HG03378 (cell line): ENCODE results near the gene CD200R1L.

Experiments used
- ATAC-seq: cut with Tn5 transposase; IDR thresholded peaks from one replicate; pipeline ENCODE4 v1.9.1; 2021; ENCODE audit warnings: mild to moderate bottlenecking, moderate library complexity; ENCODE audit not compliant: unreplicated experiment

CD200R1L gene

DNA sequence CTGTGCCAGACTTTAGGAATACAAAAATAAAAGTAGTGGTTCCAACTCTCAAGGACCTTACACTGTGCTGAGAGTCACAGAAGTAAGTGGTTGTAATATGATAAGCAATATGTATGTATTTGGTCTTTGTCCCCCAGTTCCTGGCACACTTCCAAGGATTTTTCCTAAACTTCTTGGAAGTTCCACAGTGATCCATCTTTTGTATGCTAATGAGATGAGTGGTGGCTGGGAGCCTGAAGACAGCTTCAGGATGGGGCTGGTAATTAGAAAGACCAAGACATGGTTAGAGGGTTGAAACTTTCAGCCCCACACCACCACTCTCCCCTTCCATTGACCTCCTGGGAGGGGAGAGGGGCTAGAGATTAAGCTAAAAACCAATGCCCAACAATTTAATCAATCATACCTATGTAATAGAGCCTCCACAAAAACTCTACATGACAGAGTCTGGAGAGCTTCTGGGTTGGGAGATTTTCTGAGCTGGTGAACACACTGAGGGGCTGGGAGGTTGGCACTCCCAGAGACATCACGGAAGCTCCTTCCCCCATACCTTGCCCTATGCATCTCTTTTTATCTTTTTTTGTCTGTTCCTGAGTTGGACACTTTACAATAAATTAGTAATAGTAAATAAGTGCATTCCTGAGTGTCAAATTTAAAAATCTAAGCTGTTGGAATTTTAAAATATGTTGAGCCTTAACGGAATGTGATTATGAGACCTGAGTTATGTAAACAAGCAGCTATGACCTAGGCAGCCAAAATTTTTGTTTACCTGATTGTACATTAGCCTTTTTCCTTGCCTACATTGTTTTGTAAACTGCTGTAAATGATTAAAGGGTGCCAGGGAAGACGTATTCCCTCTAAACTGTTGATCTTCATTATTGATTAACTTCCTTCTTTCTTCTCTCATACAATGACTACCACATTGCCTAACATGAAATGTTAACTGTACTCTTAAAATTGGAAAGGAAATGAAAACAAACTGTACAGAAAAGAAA, 24.3 kb downstream of the CD200R1L start:
- ATAC-seq, result no peak

DNA sequence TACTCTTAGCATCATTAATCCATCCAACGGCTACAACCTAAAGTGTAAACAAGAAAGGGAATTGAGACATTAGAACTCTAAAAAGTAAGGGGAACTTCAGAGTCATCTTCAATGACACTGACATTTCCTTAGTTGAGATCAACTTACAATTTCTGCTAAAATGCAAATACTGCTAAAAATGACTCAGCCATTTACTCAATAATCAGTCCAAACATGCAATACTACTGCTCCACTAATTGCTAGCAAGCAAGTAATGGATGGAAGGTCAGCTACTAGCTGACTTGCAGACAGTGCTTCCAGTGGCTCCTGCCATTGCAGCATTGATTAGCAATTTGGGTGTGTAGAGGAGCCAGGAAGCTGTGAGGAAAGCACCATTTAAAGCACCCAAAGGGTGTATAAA, 28.4 kb downstream of the CD200R1L start:
- no peak for ATAC-seq

DNA sequence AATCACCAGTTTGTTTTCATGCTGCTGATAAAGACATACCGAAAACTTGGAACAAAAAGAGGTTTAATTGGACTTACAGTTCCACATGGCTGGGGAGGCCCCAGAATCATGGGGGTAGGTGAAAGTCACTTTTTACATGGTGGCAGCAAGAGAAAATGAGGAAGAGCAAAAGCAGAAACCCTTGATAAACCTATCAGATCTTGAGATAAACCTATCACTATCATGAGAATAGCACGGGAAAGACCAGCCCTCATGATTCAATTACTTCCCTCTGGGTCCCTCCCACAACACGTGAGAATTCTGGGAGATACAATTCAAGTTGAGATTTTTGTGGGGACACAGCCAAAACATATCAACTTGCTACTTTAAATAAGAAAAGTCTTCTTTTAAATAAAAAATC, 28.9 kb downstream of the CD200R1L start:
- no peak for ATAC-seq

DNA sequence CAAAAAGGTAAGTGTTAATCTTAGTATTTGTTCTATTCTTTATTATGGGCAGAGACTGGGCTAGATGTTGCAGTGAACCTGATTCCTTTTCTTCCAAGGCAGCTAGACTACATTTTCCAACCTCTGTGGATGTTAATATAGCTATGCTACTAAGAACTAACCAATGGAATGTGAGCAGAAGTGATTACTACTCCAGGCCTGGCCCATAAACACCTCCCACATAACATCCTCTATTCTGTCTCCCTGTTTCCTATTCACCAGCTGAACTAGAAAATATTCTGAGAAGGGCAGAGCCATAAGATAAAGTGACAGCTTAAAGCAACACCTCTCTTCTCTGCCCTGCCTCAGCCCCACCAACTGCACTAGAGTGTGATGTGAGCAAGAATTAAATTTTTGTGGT, 29.4 kb downstream of the CD200R1L start:
- no peak for ATAC-seq

DNA sequence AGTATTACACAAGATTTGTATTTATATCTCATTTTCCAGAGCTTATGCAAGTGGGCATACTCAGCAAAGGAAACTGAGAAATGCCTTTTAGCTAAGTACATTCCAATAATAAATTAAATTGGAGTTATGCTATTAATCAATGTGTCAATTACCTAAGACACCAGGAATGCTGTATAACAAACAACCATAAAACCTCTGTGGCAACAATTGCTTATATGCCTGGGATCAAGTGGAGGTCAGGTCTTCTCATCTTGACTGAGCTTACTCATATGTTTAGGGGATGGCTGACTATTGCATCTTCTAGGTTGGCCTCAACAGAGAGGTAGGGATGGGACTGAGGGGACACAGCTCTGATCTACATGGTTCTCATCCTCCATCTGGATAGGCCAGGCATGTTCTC, 30.7 kb downstream of the CD200R1L start:
- no peak for ATAC-seq

DNA sequence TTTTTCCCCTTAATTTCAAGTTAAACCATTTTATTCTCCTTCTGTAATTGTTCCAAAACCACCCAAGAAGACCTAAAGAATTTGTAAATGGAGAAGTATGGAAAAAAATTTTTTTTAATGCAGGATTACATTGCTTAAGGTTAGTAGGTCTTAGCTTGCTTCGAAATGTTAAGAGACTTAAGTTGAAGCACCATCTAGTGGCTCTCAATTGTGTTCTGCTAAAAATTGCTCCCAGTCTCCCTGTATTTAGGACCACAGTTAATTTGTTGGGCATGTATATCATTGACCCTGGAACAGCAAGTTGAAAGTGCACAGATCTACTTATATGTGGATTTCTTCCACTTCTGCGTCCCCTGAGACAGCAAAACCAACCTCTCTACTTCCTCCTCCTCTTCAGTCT, 32.4 kb downstream of the CD200R1L start:
- ATAC-seq, result no peak

DNA sequence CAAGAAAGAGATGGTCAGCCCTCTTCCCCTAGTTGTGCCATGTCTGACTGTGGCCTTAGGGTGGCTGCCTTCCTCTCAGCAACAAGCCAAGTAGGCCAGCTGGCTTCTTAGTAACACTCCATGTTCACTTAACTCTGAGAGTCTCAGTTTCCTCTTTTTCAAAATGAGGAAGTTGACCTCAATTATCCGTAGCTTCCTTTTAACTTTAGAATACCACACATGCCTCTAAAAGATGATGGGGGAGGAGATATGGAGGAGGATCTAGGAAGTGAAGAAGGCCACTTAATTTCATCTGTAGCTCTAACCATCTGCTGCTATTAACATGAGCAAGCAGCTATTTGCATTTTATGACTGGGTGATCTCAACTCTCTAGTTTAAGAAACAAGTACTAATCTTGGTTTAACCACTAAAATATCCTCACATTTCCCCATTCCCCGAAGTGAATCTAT, 32.9 kb downstream of the CD200R1L start:
- ATAC-seq, result peak; percentile 58

DNA sequence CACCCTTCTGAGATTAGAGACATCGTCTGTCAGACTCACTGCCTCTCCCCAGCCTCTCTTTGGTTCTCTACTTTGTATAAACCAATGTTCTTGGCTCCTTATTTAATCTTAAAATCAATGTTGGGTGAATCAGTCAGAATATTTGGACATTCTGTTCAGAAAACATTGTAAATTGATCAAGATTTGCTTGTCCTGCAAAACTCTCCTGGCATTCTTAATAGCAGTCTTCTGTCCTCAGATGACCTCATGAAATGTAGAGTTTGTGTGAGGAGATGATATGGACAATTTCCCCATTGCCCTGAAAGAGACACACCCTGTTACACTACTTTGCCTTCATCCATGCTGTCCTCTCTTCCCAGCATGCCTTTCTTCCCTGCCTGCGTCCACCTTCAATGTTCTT, 33.6 kb downstream of the CD200R1L start:
- no peak for ATAC-seq

DNA sequence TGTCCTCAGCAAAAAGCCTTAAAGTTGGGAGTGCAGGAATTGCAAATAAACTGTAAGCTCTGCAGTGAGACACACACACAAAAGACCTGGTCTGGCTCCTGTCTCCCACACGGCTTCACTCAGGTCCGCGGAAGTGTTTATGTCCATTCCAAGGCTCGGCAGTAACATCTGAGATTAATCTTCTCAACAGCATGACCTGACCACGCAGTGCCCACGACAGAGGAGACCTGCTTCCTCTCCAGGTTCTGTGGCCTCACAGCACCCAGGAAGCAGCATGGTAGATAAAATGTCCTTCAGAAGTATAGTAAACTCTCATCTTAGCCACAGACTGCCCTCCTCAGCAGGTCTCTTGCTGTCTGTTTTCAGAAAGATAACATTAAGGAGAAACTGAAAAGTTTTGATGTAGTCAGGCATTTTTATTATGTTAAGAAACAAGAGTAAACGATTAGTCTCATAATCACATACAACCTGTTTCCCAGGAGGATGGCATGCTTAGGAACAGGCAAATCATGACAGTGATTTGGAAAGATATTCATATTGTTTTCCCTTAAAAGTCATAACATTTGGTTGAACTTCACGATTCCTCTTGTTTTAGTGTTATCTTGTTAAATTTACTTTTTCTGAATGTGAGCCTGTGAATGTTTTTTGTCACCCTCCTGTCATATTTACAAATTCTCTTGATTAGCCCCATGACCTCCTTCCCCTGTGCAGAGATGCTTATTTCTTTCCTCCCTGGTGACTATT, 34.6 kb downstream of the CD200R1L start:
- no peak for ATAC-seq

DNA sequence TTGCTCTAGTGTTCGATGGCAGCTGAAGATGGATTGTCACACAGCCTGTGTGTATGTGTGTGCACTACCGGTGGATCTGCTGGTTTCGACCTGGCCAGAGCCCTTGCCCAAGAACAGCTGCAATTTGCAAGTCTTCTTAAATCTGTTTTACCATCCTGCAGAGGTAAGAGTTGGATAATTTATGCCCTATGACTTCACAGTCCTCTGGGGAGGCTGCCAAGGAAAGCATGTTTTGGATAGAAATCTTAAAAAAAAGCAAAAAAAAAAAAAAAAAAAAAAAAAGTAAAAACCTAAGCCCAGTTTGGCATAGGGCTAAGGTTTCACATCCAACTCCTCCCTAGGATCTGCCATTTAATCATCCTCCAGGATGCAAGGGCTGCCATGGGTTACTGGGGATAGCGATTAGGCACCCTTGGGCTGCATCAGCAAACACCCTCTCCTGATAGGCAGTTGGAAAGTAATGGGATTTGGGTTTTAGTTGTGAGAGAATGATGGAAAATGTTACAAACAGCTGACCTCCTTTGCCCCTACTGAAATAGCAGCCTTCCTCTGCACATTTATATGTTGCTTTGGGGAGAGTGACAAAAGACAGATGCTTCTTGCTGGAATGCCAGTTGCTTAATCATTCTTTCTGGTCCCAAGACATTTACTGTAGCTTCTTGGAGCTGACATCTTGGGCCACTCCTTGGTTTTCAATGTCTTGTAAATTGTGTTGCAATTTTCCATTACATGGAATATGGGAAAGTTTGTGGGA, 35.4 kb downstream of the CD200R1L start:
- no peak for ATAC-seq

DNA sequence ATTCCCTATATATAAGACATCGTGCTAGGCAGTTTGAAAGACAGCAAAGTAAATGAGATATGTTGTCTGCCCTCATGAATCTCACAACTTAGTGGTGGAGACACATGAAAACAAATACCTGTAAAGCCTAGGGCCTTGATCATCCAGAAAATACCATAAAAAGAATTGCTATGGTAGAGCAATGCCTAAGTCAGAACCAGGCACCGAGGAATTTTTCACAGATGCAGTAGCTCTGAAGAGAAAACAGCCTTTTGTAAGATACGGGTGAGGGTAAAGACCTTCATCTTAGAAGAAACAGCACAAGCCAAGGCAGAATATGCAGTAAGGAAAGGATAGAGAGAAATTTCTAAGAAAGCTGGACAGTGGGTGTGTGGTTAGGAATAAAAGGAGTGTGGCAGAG, 36.1 kb downstream of the CD200R1L start:
- ATAC-seq, result no peak

DNA sequence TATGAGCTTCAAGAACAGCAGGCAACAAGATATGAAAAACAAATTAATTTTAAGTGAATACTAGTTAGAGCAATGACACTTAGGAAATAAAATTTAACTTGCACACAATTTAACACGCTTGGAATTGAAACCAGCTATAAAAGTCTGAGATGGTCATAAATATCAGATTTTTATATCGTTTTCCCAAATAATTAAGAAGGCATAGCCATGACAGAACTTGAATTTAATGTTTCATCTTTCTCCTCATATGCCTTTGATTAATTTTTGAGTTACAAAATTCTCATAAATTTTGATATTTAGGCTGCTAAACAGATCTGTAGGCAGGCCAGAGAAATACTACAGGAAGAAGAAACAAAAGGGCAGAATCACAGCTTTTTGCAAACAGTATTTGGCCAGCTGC, 38.5 kb downstream of the CD200R1L start:
- ATAC-seq, result no peak

DNA sequence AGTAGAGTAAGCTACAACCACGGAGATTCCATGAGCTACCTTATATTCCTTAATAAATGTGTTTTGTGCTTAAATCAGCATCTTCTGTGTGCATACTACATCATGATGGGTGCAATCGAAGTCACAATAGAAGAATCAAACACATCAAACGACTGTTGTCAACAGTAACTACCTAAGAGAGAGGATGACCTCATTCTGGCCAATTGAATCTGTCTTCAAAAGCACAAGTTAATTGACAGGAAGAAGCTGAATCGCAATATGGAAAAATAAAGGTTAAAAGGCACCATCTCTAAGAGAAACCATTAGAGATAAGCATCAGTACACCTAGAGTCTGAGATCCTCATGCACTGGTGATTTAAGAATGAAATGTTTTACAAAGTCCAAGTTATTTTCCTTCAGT, 39.0 kb downstream of the CD200R1L start:
- no peak for ATAC-seq

DNA sequence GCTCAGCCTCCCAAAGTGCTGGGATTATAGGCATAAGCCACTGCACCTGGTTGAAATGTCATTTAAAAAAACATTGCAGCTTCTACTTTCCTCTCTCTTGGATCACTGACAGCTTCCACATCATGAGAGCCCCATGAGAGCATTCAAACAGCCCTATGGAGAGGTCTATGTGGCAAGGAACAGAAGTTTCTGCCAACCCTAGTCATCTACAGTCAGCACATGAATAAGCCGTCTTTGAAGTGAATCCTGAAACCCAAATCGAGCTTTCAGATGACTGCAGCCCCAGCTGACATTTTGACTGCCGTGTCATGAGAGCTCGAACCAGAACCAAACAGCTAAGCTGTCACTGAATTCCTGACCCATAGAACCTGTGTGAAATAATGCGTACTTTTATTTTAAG, 39.8 kb downstream of the CD200R1L start:
- no peak for ATAC-seq

DNA sequence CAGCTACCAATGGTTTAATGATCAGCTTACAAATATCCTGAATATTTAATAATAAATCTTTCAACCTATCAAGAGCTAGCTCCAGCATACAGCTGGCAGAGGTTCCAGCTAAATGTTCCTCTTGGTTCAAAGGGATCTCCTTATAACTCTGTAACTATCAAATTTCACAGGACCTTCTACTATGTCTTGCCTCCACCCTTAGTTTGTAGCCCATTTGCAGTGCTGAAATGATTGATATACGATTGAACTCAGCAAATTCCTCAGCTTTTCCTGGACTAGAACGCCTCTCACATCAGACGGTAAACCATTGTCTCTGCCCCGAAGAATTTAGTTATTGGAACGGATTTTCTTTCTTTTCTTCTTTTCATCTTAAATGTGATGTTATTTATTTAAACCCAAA, 41.5 kb downstream of the CD200R1L start:
- no peak for ATAC-seq

DNA sequence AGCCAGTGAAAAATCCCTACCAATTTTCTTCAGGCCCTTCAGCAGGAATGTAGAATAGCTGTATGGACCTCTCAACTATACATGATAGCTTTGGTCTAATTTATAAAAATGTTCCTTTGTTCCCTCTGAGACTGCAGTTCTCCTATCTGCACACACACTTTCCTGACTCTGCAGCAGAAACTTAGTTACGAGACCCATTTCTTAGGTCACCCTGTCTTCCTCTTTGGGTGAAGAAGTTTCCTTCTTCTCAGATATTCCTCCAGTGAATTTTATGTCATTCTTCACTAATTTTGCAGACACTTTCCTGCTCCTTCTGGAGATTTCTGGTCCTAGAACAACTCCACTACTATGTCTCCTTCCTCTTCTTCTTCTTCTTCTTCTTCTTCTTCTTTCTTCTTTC, 42.6 kb downstream of the CD200R1L start:
- no peak for ATAC-seq

DNA sequence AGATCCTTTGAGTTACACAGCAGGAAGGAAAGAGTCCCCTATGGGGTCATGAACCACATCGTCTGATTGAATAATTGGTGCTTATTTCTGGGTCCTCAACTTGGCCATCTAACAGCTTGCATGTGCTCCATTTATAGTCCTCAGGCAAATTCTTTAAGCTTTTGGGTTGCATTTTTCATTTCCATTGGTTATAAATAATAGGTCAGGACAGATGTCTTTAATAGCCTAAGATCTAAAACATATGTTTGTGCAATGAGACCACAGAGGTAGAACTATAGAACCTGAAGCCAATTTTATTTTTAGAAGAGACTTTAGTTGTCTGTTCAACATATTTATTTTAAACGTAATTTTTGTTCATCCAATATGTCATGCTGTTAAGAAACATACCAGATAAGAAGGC, 43.2 kb downstream of the CD200R1L start:
- no peak for ATAC-seq

DNA sequence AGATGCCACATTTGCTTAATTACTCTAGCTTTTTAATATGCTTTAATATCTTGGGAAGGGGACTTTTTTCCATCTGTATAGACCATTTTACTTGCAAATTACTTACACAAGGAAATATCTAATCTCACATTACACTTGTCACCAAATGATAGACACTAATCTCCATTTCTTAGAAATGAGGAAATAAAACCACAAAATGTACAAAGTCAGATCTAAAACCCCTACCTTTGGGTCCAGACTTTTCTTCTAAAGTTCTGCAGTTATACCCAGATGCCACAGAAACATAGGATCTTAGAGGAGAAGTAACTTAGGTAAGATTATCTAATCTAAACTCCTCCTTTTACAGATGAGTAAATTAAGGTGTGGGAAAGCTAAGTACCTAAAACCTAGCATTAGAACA, 44.3 kb downstream of the CD200R1L start:
- ATAC-seq, result no peak

DNA sequence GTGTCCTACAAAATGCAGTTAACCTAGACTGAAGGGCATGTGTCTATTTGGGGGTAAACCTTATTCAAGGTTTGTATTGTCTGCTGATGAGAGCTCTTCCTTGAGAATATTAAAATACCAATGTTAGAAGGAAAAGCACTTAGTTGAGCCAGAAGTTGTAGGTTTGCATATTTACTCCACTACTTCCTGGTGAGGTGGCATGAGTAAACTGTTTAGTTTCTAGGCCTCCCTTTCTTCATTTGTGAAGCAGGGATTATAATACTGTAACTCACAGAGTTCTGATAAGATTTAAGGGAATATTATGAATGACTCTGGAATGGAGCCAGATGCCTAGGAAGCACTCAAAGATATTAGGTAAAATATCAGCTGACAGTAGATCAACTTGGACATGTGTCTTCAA, 46.7 kb downstream of the CD200R1L start:
- ATAC-seq, result no peak

DNA sequence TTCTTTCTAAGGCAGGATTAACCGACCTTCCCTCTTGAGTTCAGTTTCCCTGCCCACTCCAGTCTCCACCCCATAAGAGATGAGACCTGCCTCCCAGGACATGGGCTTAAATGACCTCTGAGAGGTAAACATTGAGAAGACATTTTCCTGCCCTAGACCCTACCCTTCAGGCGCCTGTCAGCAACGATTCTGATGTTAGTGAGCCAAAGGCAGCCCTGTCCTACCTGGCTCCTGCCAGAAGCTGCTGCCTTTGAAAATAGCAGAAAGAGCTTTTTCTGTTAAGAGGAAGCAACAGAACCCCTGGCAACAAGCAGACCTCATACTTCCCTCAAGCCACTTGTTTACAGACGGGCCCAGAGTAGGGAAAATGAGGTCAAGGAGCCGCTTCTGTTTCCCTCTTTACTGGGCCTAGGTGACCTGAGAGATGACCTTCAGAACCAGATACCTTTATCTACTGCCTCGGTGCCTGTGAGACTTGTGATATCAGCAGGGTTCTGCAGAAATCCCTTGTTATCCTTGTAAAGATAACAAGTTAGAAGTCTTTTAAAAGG, 52.0 kb downstream of the CD200R1L start:
- no peak for ATAC-seq
